H9 (cell line): ENCODE data around the gene HECTD2. TPM values are rescaled to one million over a fixed set of nuclear protein-coding genes. Genes with fewer than 3 reads are reported as not detected.

Source experiments
- DNase-seq: peaks from one replicate; pipeline ENCODE4 v3.0.0-alpha.2; 2017
- H2AFZ ChIP-seq: one replicate; pipeline ENCODE4 v1.6.1; 2013; ENCODE audit warnings: mild to moderate bottlenecking, low read length, control low read depth, moderate library complexity
- H2AK5ac ChIP-seq: 2 replicates; pipeline ENCODE4 v1.6.1; 2013; ENCODE audit warnings: low read length, control low read depth, mixed read lengths; ENCODE audit not compliant: insufficient read length
- H2BK120ac ChIP-seq: one replicate; pipeline ENCODE4 v1.6.1; 2013; ENCODE audit warnings: low read depth, mild to moderate bottlenecking, low read length, control low read depth, inconsistent platforms; ENCODE audit not compliant: poor library complexity, severe bottlenecking
- H2BK12ac ChIP-seq: 2 replicates; pipeline ENCODE4 v1.6.1; 2013; ENCODE audit warnings: low read length, control low read depth, mixed read lengths, low read depth; ENCODE audit not compliant: insufficient read length
- H2BK15ac ChIP-seq: 2 replicates; pipeline ENCODE4 v1.6.1; 2013; ENCODE audit warnings: low read depth, low read length, control low read depth
- H2BK20ac ChIP-seq: one replicate; pipeline ENCODE4 v1.6.1; 2013; ENCODE audit warnings: low read depth, mild to moderate bottlenecking, low read length, control low read depth, inconsistent platforms; ENCODE audit not compliant: poor library complexity, severe bottlenecking
- H2BK5ac ChIP-seq: 2 replicates; pipeline ENCODE4 v1.6.1; 2013; ENCODE audit warnings: low read length, control low read depth, mixed read lengths; ENCODE audit not compliant: insufficient read length
- H3K14ac ChIP-seq: 2 replicates; pipeline ENCODE4 v1.6.1; 2013; ENCODE audit warnings: low read length, control low read depth; ENCODE audit not compliant: insufficient read depth
- H3K18ac ChIP-seq: 2 replicates; pipeline ENCODE4 v1.6.1; 2013; ENCODE audit warnings: low read depth, mild to moderate bottlenecking, mixed read lengths, low read length, control low read depth; ENCODE audit not compliant: insufficient read length
- H3K23ac ChIP-seq: 2 replicates; pipeline ENCODE4 v1.6.1; 2013; ENCODE audit warnings: low read length, control low read depth, mixed read lengths, low read depth; ENCODE audit not compliant: insufficient read length
- H3K23me2 ChIP-seq: 2 replicates; pipeline ENCODE4 v1.6.1; 2013; ENCODE audit warnings: low read depth, mild to moderate bottlenecking, mixed read lengths, low read length, control low read depth; ENCODE audit not compliant: insufficient read length, poor library complexity, severe bottlenecking
- H3K27ac ChIP-seq: 2 replicates; pipeline ENCODE4 v1.5.1; 2013; ENCODE audit warnings: low read length, control low read depth, mixed read lengths, low read depth; ENCODE audit not compliant: insufficient read length
- H3K27me3 ChIP-seq: 2 replicates; pipeline ENCODE4 v1.6.1; 2013; ENCODE audit warnings: low read length, control low read depth, inconsistent platforms; ENCODE audit not compliant: insufficient read depth
- H3K4ac ChIP-seq: 2 replicates; pipeline ENCODE4 v1.6.1; 2013; ENCODE audit warnings: low read depth, mild to moderate bottlenecking, control low read depth, inconsistent platforms, low read length, moderate library complexity
- H3K4me1 ChIP-seq: 2 replicates; pipeline ENCODE4 v1.6.1; 2013; ENCODE audit warnings: low read length, control low read depth, inconsistent platforms; ENCODE audit not compliant: insufficient read depth
- H3K4me2 ChIP-seq: 2 replicates; pipeline ENCODE4 v1.6.1; 2013; ENCODE audit warnings: low read length, control low read depth, mixed read lengths; ENCODE audit not compliant: insufficient read length, insufficient read depth
- H3K56ac ChIP-seq: 2 replicates; pipeline ENCODE4 v1.6.1; 2013; ENCODE audit warnings: low read depth, mild to moderate bottlenecking, mixed read lengths, low read length, control low read depth; ENCODE audit not compliant: insufficient read length
- H3K79me1 ChIP-seq: 2 replicates; pipeline ENCODE4 v1.6.1; 2013; ENCODE audit warnings: low read depth, mild to moderate bottlenecking, moderate library complexity, low read length, control low read depth, inconsistent platforms; ENCODE audit not compliant: insufficient read depth, poor library complexity, severe bottlenecking
- H3K79me2 ChIP-seq: 2 replicates; pipeline ENCODE4 v1.6.1; 2013; ENCODE audit warnings: low read length, control low read depth, inconsistent platforms; ENCODE audit not compliant: insufficient read depth
- H3K9ac ChIP-seq: 2 replicates; pipeline ENCODE4 v1.6.1; 2013; ENCODE audit warnings: low read length, control low read depth, mixed read lengths; ENCODE audit not compliant: insufficient read length; ENCODE audit errors: extremely low read depth
- H3K9me3 ChIP-seq: one replicate; pipeline ENCODE4 v1.6.1; 2013; ENCODE audit warnings: low read depth, low read length, inconsistent platforms; ENCODE audit not compliant: control insufficient read depth
- H3T11ph ChIP-seq: one replicate; pipeline ENCODE4 v1.6.1; 2013; ENCODE audit warnings: mild to moderate bottlenecking, low read length, control low read depth, inconsistent platforms
- H4K20me1 ChIP-seq: one replicate; pipeline ENCODE4 v1.6.1; 2013; ENCODE audit not compliant: control insufficient read depth, insufficient read length, insufficient read depth
- H4K5ac ChIP-seq: 2 replicates; pipeline ENCODE4 v1.6.1; 2013; ENCODE audit warnings: low read depth, mild to moderate bottlenecking, mixed read lengths, low read length, control low read depth; ENCODE audit not compliant: insufficient read length
- H4K8ac ChIP-seq: replicated peaks from 2 replicates; pipeline ENCODE4 v1.6.1; 2013; ENCODE audit warnings: low read length, control low read depth, mixed read lengths, low read depth; ENCODE audit not compliant: insufficient read length
- H4K91ac ChIP-seq: 2 replicates; pipeline ENCODE4 v1.6.1; 2013; ENCODE audit warnings: low read depth, mild to moderate bottlenecking, moderate library complexity, mixed read lengths, low read length, control low read depth; ENCODE audit not compliant: insufficient read length
- H3K27ac Mint-ChIP-seq, 3 experiments: 2 replicates in 2 of 3; 3 replicates in 1 of 3; pipeline ENCODE4 v1.8.0; 2020 to 2021; ENCODE audit warnings: mixed read lengths in 3 of 3, mild to moderate bottlenecking in 1 of 3, moderate library complexity in 1 of 3
- H3K27me3 Mint-ChIP-seq: 2 replicates; pipeline ENCODE4 v1.8.0; 2021; ENCODE audit warnings: low read depth, mild to moderate bottlenecking, moderate library complexity, mixed read lengths
- H3K36me3 Mint-ChIP-seq, 3 experiments: 2 replicates in 2 of 3; 3 replicates in 1 of 3; pipeline ENCODE4 v1.8.0; 2020 to 2021; ENCODE audit warnings: low read depth in 3 of 3, mixed read lengths in 3 of 3; ENCODE audit not compliant: insufficient read depth in 1 of 3
- H3K4me1 Mint-ChIP-seq, 2 experiments: 2 replicates each; pipeline ENCODE4 v1.8.0; 2020; ENCODE audit warnings: mixed read lengths in 2 of 2
- H3K4me3 Mint-ChIP-seq, 2 experiments: 2 replicates in 1 of 2; 3 replicates in 1 of 2; pipeline ENCODE4 v1.8.0; 2020 to 2021; ENCODE audit warnings: mild to moderate bottlenecking in 2 of 2, mixed read lengths in 2 of 2, moderate library complexity in 1 of 2
- H3K9me3 Mint-ChIP-seq, 2 experiments: 2 replicates in 1 of 2; 3 replicates in 1 of 2; pipeline ENCODE4 v1.8.0; 2020; ENCODE audit warnings: mild to moderate bottlenecking in 2 of 2, mixed read lengths in 2 of 2, moderate library complexity in 1 of 2
- WGBS: extraction: QIAGEN DNeasy Blood & Tissue Kit; methylation state at CpG from one replicate; pipeline ENCODE4 v1.1.7; 2013; ENCODE audit warnings: missing lambda C conversion rate, low lambda C conversion rate, mixed read lengths; ENCODE audit not compliant: insufficient read length; ENCODE audit errors: extremely low coverage; 5-methylcytosine and 5-hydroxymethylcytosine counted together
- total RNA-seq: library from RNA; stranded (reverse); gene quantifications from 2 replicates; pipeline ENCODE4 v1.2.1, GENCODE V29; 2021
- TF ChIP-seq, protein P1 (sequence below): fragments of 200-600 bp; sonication (generic); conservative IDR thresholded peaks from 3 replicates; pipeline ENCODE4 v1.8.0; 2021; ENCODE audit warnings: antibody characterized with exemption, mild to moderate bottlenecking

HECTD2 gene
- total RNA-seq, 1 experiment from 2014 or later, result 13.4 TPM

DNA sequence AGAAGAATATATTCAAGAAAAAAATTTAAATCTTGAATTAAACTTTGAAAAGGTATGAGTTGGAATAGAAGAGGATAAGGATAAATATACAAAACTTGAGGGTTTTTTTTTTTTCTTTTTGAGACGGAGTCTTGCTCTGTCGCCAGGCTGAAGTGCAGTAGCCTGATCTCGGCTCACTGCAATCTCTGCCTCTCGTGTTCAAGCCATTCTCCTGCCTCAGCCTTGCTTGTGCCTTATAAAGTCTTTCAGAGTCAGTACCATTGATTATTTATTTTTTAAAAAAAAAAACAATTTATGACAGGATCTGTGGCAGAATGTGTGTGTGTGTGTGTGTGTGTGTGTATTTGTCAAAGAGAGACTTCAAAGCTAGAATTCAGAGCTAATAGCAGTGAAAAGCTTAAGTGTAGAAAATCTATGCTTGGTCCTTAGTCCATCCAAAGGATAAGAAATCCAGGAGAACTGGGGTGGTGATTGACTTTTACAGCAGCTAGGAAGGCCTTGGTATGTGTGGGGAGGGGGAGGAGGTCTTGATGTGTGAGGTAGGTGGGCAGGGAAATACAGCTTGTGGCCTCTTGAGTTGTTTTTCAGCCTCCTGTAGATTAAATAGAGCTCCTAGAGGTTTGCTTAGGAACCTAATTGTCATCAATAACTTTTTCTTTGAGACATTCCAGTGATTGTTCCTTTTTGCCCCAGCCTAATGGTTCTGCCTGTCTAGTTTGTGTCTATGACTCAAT lies 2.4 kb downstream of the HECTD2 start:
- H2BK20ac ChIP-seq, result no peak overlapping the region
- no peak overlapping the region for H3K23ac ChIP-seq
- H3K79me1 ChIP-seq, result no peaks in the 10 kb centered on the region
- no peaks in the 10 kb centered on the region for H3K36me3 Mint-ChIP-seq
- H3K79me2 ChIP-seq, result no peaks in the 10 kb centered on the region
- H3K4me1 Mint-ChIP-seq, result peaks cover 26 to 29% of the 10 kb centered on the region in 2 experiments
- H3K27ac Mint-ChIP-seq, result no peak overlapping the region
- H2AK5ac ChIP-seq, result no peak overlapping the region
- no peak overlapping the region for H2BK12ac ChIP-seq
- no peaks in the 10 kb centered on the region for H4K20me1 ChIP-seq
- TF ChIP-seq, protein P1, sequence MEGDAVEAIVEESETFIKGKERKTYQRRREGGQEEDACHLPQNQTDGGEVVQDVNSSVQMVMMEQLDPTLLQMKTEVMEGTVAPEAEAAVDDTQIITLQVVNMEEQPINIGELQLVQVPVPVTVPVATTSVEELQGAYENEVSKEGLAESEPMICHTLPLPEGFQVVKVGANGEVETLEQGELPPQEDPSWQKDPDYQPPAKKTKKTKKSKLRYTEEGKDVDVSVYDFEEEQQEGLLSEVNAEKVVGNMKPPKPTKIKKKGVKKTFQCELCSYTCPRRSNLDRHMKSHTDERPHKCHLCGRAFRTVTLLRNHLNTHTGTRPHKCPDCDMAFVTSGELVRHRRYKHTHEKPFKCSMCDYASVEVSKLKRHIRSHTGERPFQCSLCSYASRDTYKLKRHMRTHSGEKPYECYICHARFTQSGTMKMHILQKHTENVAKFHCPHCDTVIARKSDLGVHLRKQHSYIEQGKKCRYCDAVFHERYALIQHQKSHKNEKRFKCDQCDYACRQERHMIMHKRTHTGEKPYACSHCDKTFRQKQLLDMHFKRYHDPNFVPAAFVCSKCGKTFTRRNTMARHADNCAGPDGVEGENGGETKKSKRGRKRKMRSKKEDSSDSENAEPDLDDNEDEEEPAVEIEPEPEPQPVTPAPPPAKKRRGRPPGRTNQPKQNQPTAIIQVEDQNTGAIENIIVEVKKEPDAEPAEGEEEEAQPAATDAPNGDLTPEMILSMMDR, result no peak
- H4K5ac ChIP-seq, result no peak overlapping the region
- H3K23me2 ChIP-seq, result peaks cover 6% of the 10 kb centered on the region
- H4K8ac ChIP-seq, result no peak overlapping the region
- H2AFZ ChIP-seq, result no peak overlapping the region
- no peak overlapping the region for H3K18ac ChIP-seq
- DNase-seq, result no peak
- no peak overlapping the region for H3K14ac ChIP-seq
- H3K27ac ChIP-seq, result no peak overlapping the region
- no peaks in the 10 kb centered on the region for H3K4me1 ChIP-seq
- no CpG with 5 or more reads among the region's 4 CpGs for WGBS
- no peak overlapping the region for H2BK15ac ChIP-seq
- no peak overlapping the region for H3K4me2 ChIP-seq
- H3K56ac ChIP-seq, result no peak overlapping the region
- H3K27me3 Mint-ChIP-seq, result no peaks in the 10 kb centered on the region
- H2BK120ac ChIP-seq, result no peak overlapping the region
- H3K9me3 Mint-ChIP-seq, result no peaks in the 10 kb centered on the region
- H3T11ph ChIP-seq, result no peak overlapping the region
- H3K9ac ChIP-seq, result no peak overlapping the region
- no peak overlapping the region for H4K91ac ChIP-seq
- no peaks in the 10 kb centered on the region for H3K27me3 ChIP-seq
- no peak overlapping the region for H2BK5ac ChIP-seq
- H3K9me3 ChIP-seq, result no peaks in the 10 kb centered on the region
- no peak overlapping the region for H3K4ac ChIP-seq
- peak overlapping the region in 1 of 2 experiments; percentile 38; a peak in 2 of 5 replicates for H3K4me3 Mint-ChIP-seq
